Ovary (tissue), 3 donors: ENCODE measurements around the gene NR2F6.

Experiments used
- CTCF ChIP-seq, 3 donors: fragments of 450-650 bp in 2 of 3; fragments of 200-600 bp in 1 of 3; IDR thresholded peaks; one replicate each; pipeline versions ENCODE4 v1.5.1 to v1.8.0; 2016 to 2022; ENCODE audit warnings: antibody characterized with exemption in 3 of 3, mild to moderate bottlenecking in 1 of 3
- EP300 ChIP-seq: sonication (generic); formaldehyde crosslinking; IDR thresholded peaks from one replicate; pipeline ENCODE4 v1.6.1; 2017; ENCODE audit warnings: antibody characterized with exemption
- POLR2A ChIP-seq: fragments of 450-650 bp; IDR thresholded peaks from one replicate; pipeline ENCODE4 v1.6.1; 2017; ENCODE audit warnings: antibody characterized with exemption, mild to moderate bottlenecking, moderate library complexity
- donor health status: DM: no; HTN: no; CAD: no.

GRCh38 chr19:17192751-17193150 lies 53.0 kb downstream of the NR2F6 start:
- no peak for TF ChIP-seq CTCF (IDR thresholded peaks at IDR 0.05)
- no peak for TF ChIP-seq EP300
- TF ChIP-seq POLR2A: no peak
